Measurements from ENCODE around the gene WASF1. TPM values are rescaled to one million over a fixed set of nuclear protein-coding genes. Genes with fewer than 3 reads are reported as not detected.
"Not testable (repeated sequence)": the region's sequence is repeated elsewhere in the genome, so short reads cannot be mapped to it uniquely, and the experiment has no call there.

Gene WASF1
- total RNA-seq, 1 donor, result 14.2 TPM

GRCh38 chr6:110139052-110139451 lies 40.4 kb downstream of the WASF1 start:
- TF ChIP-seq CTCF (IDR thresholded peaks at IDR 0.05; ENCODE audit: insufficient read depth, low read depth, low read length), result no peak
- no peak overlapping the region for H3K4me3 ChIP-seq (ENCODE audit: low read depth, low read length)
- no peak for DNase-seq (ENCODE audit: low read depth)

- TF ChIP-seq CTCF (IDR thresholded peaks at IDR 0.05; ENCODE audit: insufficient read depth, low read depth, low read length), result no peak
- H3K4me3 ChIP-seq (ENCODE audit: low read depth, low read length), result no peak overlapping the region
Measured at GRCh38 chr6:110137924-110138887, 41.3 kb downstream of the WASF1 start.

GRCh38 chr6:110130362-110130761 lies 49.1 kb downstream of the WASF1 start:
- H3K4me3 ChIP-seq (ENCODE audit: low read depth, low read length), result no peak overlapping the region
- no peak for DNase-seq (ENCODE audit: low read depth)
- TF ChIP-seq CTCF (IDR thresholded peaks at IDR 0.05; ENCODE audit: insufficient read depth, low read depth, low read length), result no peak

More at GRCh38 chr6:110137924-110138887, 41.3 kb downstream of the WASF1 start:
- DNase-seq (ENCODE audit: low read depth), result no peak

GRCh38 chr6:110128418-110128817 lies 51.1 kb downstream of the WASF1 start:
- DNase-seq (ENCODE audit: low read depth), result no peak
- no peak for TF ChIP-seq CTCF (IDR thresholded peaks at IDR 0.05; ENCODE audit: insufficient read depth, low read depth, low read length)
- no peak overlapping the region for H3K4me3 ChIP-seq (ENCODE audit: low read depth, low read length)

- H3K4me3 ChIP-seq (ENCODE audit: low read depth, low read length), result no peak overlapping the region
- TF ChIP-seq CTCF (IDR thresholded peaks at IDR 0.05; ENCODE audit: insufficient read depth, low read depth, low read length), result no peak
- DNase-seq (ENCODE audit: low read depth), result no peak
Measured at GRCh38 chr6:110125361-110125760, 54.1 kb downstream of the WASF1 start.

GRCh38 chr6:110121655-110122054 lies 57.8 kb downstream of the WASF1 start:
- H3K4me3 ChIP-seq (ENCODE audit: low read depth, low read length); DNase-seq (ENCODE audit: low read depth): not testable (repeated sequence)

- TF ChIP-seq CTCF (IDR thresholded peaks at IDR 0.05; ENCODE audit: insufficient read depth, low read depth, low read length), result no peak
- DNase-seq (ENCODE audit: low read depth), result no peak
- H3K4me3 ChIP-seq (ENCODE audit: low read depth, low read length), result no peak overlapping the region
Measured at GRCh38 chr6:110116258-110116657, 63.2 kb downstream of the WASF1 start.

All from fibroblast of villous mesenchyme (primary cell).